ENCODE results near the gene FBXO3.

FBXO3 gene

GRCh38 chr11:33699515-33700062 lies 74.7 kb downstream of the FBXO3 start:
- TF ChIP-seq CTCF (IDR thresholded peaks at IDR 0.05; ENCODE audit: low read depth, low read length), result no peak
- H3K4me3 ChIP-seq (ENCODE audit: low read depth, low read length), result no peak overlapping the region

- TF ChIP-seq CTCF (IDR thresholded peaks at IDR 0.05; ENCODE audit: low read depth, low read length), result no peak
- H3K4me3 ChIP-seq (ENCODE audit: low read depth, low read length), result no peak overlapping the region
Measured at GRCh38 chr11:33698921-33699320, 75.4 kb downstream of the FBXO3 start.

DNA sequence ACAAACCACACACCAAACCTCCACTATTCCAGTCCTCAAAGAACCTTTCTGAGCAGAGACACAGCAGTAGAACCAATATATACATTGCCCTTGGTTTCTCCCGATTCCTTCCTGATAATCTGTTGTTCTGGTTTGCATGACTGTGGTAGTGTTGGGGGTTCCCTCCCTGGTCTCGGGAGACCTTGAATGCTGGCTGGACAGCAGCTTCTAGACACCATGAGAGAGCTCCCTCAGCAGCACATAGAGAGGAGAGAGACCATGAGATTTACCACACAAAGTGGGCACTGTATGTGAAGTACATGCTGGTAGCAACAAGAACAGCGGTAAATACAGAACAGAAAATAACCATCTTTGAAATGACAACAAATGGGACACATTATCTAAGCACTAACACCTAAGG lies 76.3 kb downstream of the FBXO3 start:
- TF ChIP-seq CTCF (IDR thresholded peaks at IDR 0.05; ENCODE audit: low read depth, low read length), result no peak
- H3K4me3 ChIP-seq (ENCODE audit: low read depth, low read length), result no peak overlapping the region

GRCh38 chr11:33696931-33697638 lies 77.2 kb downstream of the FBXO3 start:
- H3K4me3 ChIP-seq (ENCODE audit: low read depth, low read length), result no peak overlapping the region
- no peak for TF ChIP-seq CTCF (IDR thresholded peaks at IDR 0.05; ENCODE audit: low read depth, low read length)

- no peak for TF ChIP-seq CTCF (IDR thresholded peaks at IDR 0.05; ENCODE audit: low read depth, low read length)
- H3K4me3 ChIP-seq (ENCODE audit: low read depth, low read length), result no peak overlapping the region
Measured at GRCh38 chr11:33696411-33696810, 77.9 kb downstream of the FBXO3 start.

- H3K4me3 ChIP-seq (ENCODE audit: low read depth, low read length), result no peak overlapping the region
- TF ChIP-seq CTCF (IDR thresholded peaks at IDR 0.05; ENCODE audit: low read depth, low read length), result no peak
Measured at GRCh38 chr11:33695051-33695566, 79.2 kb downstream of the FBXO3 start.

GRCh38 chr11:33694346-33695050 lies 79.8 kb downstream of the FBXO3 start:
- H3K4me3 ChIP-seq (ENCODE audit: low read depth, low read length), result no peak overlapping the region
- no peak for TF ChIP-seq CTCF (IDR thresholded peaks at IDR 0.05; ENCODE audit: low read depth, low read length)
